Panc1 (cell line): ENCODE measurements around the gene ROBO2. TPM values are rescaled to one million over a fixed set of nuclear protein-coding genes. Genes with fewer than 3 reads are reported as not detected.

Experiments used
- ATAC-seq: fragments of 200-7000 bp; cut with Tn5 transposase; 2 replicates; pipeline ENCODE4 v1.9.1; 2020; ENCODE audit warnings: mild to moderate bottlenecking, moderate library complexity
- BruUV-seq: library from RNA; stranded (reverse); fragments of 400-500 nt; replicated peaks from 2 replicates; lab custom pipeline; 2021; lab: Mats Ljungman, UMichigan
- CTCF ChIA-PET: fragments of 300-600 bp; sonication (Branson Sonifier 250); formaldehyde crosslinking; loops from one replicate; lab custom pipeline; 2022; ENCODE audit warnings: antibody characterized with exemption; lab: Charles Lee
- POLR2A ChIA-PET: fragments of 300-600 bp; sonication (Branson Sonifier 250); formaldehyde crosslinking; loops from one replicate; lab custom pipeline; 2022; ENCODE audit warnings: antibody characterized with exemption; lab: Charles Lee
- DNase-seq: peaks from one replicate; pipeline ENCODE4 v3.0.0-alpha.2; 2010; ENCODE audit warnings: low read depth, low spot score
- H3K27ac ChIP-seq: 2 replicates; pipeline ENCODE4 v1.5.1; 2011; ENCODE audit warnings: mild to moderate bottlenecking, low read length, inconsistent platforms
- H3K27me3 ChIP-seq: fragments of 200-500 bp; sonication (Bioruptor generic); 2 replicates; pipeline ENCODE4 v1.6.0; 2014; ENCODE audit warnings: low read length, inconsistent platforms; ENCODE audit not compliant: control insufficient read depth, insufficient read depth
- H3K36me3 ChIP-seq: fragments of 200-500 bp; sonication (Bioruptor generic); 2 replicates; pipeline ENCODE4 v1.5.1; 2014; ENCODE audit warnings: inconsistent platforms, mild to moderate bottlenecking, low read length, moderate library complexity; ENCODE audit not compliant: control insufficient read depth, insufficient read depth
- H3K4me1 ChIP-seq: 2 replicates; pipeline ENCODE4 v1.5.1; 2011; ENCODE audit warnings: inconsistent platforms, mild to moderate bottlenecking, low read length, moderate library complexity; ENCODE audit not compliant: control insufficient read depth, insufficient read depth
- H3K4me3 ChIP-seq, 2 experiments: 2 replicates each; pipeline ENCODE4 v1.5.1; 2011 to 2012; ENCODE audit warnings: low read depth in 2 of 2, low read length in 2 of 2, mild to moderate bottlenecking in 2 of 2, inconsistent platforms in 1 of 2, moderate library complexity in 1 of 2
- H3K9me3 ChIP-seq: fragments of 200-500 bp; sonication (Bioruptor generic); 2 replicates; pipeline ENCODE4 v1.5.1; 2014; ENCODE audit warnings: low read depth, mild to moderate bottlenecking, inconsistent platforms, low read length, moderate library complexity; ENCODE audit not compliant: control insufficient read depth, insufficient read depth
- CTCF ChIP-seq: fragments of 450-650 bp; IDR thresholded peaks from 2 replicates; pipeline ENCODE4 v1.5.1; 2017; ENCODE audit warnings: mild to moderate bottlenecking
- POLR2AphosphoS5 ChIP-seq: IDR thresholded peaks from 2 replicates; pipeline ENCODE4 v1.6.1; 2012; ENCODE audit warnings: mild to moderate bottlenecking, low read depth, low read length, moderate library complexity
- REST ChIP-seq, 2 experiments: IDR thresholded peaks; 2 replicates each; pipeline ENCODE4 v1.6.1; 2011 to 2012; ENCODE audit warnings: low read depth in 2 of 2, control low read depth in 1 of 2, low read length in 1 of 2, mild to moderate bottlenecking in 1 of 2, moderate library complexity in 1 of 2; ENCODE audit not compliant: insufficient read depth in 1 of 2
- SIN3A ChIP-seq: IDR thresholded peaks from 2 replicates; pipeline ENCODE4 v1.6.1; 2012; ENCODE audit warnings: low read depth, mild to moderate bottlenecking, low read length, moderate library complexity, borderline replicate concordance; ENCODE audit not compliant: insufficient read depth
- TCF7L2 ChIP-seq: IDR thresholded peaks from 2 replicates; pipeline ENCODE4 v1.6.1; 2011; ENCODE audit warnings: mild to moderate bottlenecking, low read depth, low read length, inconsistent platforms
- in situ Hi-C: cut with HindIII; loops from 2 replicates; pipeline ENCODE4 v1.10.0; 2016; ENCODE audit warnings: low sequenced_read_pairs, low pct_unique_long_range_greater_than_20kb
- intact Hi-C: fragments of 100-400 bp; cut with micrococcal nuclease; formaldehyde crosslinking; loops from one replicate; pipeline ENCODE4 v1.10.0; 2022; ENCODE audit not compliant: unreplicated experiment
- total RNA-seq: library from RNA; stranded (reverse); gene quantifications from one replicate; pipeline ENCODE4 v1.2.1, GENCODE V29; 2021; ENCODE audit not compliant: unreplicated experiment

ROBO2 gene
- total RNA-seq, 1 experiment from 2014 or later: 1.3 TPM

DNA sequence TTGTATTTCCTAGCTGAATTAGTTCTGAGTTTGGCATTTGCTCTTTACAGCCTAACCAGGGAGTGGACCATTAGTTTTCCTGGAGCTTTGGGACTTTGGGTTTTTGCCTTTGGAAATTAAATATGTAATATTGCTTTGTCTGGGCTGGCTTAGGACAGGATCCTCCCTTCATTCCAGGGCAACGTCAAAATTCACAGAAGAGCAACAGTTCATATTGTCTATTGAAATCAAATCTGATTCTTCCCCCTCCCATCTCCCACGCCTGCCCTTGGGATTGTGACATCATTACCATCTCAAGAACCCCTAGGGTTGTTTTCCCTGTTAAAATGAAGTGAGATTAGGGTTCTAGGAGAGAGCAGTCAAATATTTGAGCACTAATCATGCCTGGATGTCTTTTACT is 194.1 kb downstream of the ROBO2 start:
- Histone ChIP-seq H3K27me3 (no peaks in the 10 kb centered on the region), H3K27ac (no peak overlapping the region), H3K4me3 (no peak overlapping the region), H3K36me3 (no peaks in the 10 kb centered on the region), H3K4me1 (no peaks in the 10 kb centered on the region), H3K9me3 (no peaks in the 10 kb centered on the region)
- DNase-seq (no peak), ATAC-seq (no peak)
- TF ChIP-seq CTCF: no peak
- TF ChIP-seq TCF7L2: no peak
- TF ChIP-seq POLR2AphosphoS5: no peak
- intact Hi-C loops (no loop called here), in situ Hi-C loops (no loop called here)
- BruUV-seq: no TSS peak
- POLR2A ChIA-PET: no interaction called here
- CTCF ChIA-PET: no interaction called here

GRCh38 chr3:77236118-77236517 is 196.2 kb downstream of the ROBO2 start:
- H3K9me3 ChIP-seq: no peaks in the 10 kb centered on the region
- no peaks in the 10 kb centered on the region for H3K36me3 ChIP-seq
- BruUV-seq: no TSS peak
- ChIA-PET CTCF (no interaction called here), POLR2A (no interaction called here)
- TF ChIP-seq POLR2AphosphoS5 (no peak), TCF7L2 (no peak), SIN3A (no peak), CTCF (no peak), REST (IDR thresholded peaks at IDR 0.05; ENCODE audit: insufficient read depth in 1 of 2, low read depth in 2 of 2, low read length in 1 of 2) (no peak)
- in situ Hi-C loops (no loop called here), intact Hi-C loops (no loop called here)
- H3K4me3 ChIP-seq: no peak overlapping the region
- no peaks in the 10 kb centered on the region for H3K4me1 ChIP-seq
- DNase-seq (no peak), ATAC-seq (no peak)
- H3K27me3 ChIP-seq: no peaks in the 10 kb centered on the region
- no peak overlapping the region for H3K27ac ChIP-seq
